Measurements from ENCODE around the gene TENT5C. TPM values are rescaled to one million over a fixed set of nuclear protein-coding genes. Genes with fewer than 3 reads are reported as not detected.
A peak's percentile ranks its signal among the peaks of the same experiment; 100 is the strongest.

TENT5C gene
- total RNA-seq, 1 experiment from 2014 or later = 0.36 TPM

DNA sequence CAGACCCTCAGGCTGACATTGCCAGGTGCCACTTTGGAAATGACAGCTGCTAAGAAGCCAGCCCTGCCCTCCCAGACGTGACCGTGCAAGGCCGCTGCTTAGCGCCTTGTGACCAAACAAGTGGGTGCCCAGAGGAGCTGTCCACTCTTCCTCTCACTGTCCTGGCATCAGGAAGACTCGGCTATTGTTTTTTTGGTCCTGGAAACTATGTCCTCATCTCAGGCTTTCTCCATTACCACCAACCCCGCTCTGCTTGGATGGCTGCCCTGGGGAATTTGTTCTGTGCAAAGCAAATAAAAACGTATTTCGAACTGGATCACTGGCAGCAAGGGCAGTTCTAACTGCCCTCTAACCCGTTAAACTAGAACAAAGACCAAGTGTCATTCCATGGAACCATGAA lies 13.7 kb upstream of the TENT5C start:
- DNase-seq (ENCODE audit: low read depth) = no peak

DNA sequence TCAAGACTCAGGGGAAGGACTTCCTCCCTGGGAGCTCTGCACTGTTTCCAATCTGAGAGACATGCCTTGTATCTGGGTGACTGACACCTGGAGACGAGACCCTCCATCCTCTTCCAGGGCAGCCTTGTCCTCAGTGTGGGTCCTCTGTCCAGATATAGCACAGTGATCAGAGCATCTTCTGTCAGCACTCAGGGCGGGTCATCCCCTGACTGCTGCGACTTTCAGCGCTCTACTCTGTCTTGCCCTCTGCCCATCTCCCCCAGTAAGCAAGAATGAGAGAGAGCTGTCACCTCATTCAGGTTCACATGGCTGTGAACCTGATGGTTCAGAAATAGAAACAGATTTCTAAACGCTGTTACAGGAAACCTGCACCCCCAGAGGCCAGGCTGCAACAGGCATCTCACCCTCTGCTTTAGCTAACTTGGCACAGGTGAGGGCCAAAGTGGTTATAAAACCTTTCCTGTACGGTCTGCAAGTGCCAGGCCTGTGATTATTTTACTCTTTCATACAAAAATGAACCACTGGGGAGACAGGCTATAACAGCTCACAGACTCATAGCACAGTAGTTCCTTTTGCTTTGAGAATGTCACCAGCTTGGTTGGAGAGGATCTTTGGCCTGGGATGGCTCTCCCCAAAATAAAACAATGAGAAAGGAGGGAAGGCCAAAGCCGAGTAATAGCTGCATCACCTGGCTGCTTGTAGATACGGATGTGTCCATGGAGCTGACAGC lies 11.4 kb upstream of the TENT5C start:
- DNase-seq (ENCODE audit: low read depth) = no peak

DNA sequence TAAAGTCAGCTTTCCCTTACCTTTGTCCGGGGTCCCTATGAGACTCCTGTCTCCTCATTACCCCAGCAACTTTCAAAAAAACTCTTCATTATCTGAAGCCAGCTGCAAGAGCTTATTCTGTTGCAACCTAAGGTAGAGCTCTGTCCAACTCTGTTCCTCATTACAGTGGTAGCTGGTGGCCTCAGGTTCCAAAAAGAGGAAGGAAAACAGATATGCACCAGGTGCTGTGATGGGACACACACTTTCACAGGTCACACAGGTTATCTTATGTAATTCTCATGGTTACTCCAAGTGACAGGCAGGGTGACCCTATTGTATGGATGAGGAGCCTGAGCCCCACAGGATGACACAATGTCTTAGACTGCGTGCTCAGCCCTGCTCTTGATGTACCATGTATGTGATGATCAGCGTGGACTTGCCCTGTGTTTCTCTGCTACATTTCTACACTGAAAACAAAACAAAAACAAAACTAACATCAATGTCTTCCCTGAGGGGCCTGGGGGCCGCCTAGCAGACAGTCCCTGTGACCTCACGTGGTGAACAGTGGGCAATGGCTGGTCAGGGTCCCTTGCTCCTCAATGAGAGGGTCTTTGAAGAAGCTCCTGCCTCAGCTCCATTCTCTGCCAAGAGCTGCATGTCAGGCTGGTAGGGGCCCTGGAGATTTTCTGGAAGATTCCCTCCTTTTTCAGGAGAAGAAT lies 9.7 kb upstream of the TENT5C start:
- no peak for DNase-seq (ENCODE audit: low read depth)

DNA sequence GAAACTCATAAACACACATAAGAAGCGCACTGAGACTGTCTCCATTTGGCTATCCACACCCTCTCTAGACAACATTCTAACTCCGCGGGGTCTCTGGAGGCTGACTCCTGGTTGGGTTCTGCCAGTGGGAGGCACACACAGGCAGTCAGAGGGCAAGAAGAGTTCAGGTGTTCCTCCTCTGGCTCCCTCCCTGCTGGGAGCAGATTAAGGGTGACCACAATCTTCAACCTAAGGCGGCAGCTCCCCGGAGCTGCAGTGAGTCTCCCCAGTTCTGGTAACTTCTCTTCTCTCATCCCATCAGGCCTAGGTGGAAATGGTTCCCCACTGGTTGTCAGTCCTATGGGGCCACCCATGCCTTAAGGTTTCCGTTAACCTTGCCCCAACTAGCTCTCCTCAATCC lies 7.4 kb upstream of the TENT5C start:
- DNase-seq (ENCODE audit: low read depth) = no peak

DNA sequence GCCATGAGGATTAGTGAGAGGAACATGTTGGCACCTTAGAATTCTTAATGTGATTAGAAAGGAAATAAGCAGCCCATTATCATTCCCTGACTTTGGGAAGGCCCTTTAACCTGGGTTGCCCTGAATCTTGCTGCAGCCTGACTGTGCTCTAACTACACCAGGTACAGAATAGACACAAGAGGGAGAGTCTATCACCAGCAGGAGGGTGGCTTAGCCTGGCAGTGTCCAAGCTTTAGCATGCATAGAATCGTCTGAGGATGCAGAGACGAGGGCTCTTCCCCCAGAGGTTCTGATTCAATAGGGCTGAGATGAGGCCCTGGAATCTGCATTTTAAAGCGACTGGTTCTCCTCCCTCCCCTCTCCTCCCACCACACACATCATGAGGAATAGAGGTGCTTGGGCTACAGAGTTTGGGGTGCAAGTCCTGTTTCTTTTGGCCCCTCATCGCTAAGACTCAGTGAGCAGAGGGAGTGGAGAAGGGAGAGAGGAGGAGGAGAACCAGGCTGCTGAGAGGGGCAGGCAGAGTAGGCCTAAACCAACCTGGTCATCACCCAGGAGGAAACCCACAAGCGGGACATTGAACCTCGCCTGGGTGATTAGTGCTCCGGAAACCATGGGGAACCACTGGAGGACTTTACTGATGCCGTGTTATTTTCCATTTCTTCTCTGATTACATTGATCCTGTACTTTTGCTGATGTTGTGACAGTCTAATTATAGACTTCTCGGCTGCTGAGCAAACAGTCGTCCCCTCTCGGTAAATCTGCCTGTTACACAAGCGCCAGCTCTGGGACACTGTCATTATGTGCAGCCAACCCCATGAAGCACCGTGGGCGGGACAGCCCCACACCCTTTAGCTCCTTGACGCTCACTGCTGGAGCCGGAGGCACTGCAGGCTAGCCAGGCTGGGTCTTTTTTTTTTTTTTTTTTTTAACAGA lies 6.3 kb upstream of the TENT5C start:
- no peak for DNase-seq (ENCODE audit: low read depth)

DNA sequence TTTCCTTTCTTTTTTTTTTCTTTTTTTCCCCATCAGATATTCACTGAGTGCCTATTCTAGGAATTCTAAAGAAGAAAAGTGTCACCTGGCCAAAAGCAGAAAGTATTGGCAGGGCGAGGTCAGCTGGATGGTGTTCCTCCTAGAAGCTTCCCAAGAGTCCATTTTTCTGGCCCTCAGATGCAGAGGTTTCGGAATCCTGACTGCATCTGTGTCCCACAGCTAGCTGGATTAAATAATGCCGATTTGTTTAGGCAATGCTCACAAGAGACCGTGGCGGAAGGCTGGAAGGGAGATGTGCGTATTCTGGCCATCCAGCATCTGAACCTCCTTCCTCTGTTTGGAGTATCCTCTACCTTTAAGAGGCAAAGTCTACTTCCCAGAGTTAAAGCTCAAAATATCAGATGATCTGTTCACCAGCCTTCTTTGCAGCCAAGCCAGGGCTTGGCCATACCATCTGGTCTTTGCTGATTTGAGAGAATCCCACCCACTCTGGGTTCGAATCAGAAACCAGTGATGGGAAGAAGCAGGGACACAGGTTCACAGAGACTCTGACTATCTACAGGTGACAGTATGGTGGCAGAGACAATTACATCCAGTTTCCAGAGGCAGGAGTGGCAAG lies 5.4 kb upstream of the TENT5C start:
- no peak for DNase-seq (ENCODE audit: low read depth)

DNA sequence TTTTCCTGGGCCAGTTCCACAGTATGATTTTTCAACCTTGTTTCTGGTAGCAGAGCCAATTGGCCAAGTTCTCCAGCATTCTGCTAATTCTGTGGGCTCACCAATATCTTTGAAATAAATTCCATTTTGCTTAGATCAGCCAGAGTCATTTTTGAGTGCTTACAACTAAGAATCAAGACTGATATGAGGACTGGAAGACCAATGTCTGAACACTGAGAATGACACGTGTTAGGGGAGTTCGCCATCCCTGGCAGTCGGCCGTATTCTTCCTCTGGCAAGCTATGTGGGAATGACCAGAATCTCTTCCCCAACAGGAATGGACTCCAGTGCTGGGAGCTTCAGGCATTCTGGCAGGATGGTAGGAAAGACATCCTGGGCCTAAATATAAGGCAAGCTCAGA lies 4.9 kb upstream of the TENT5C start:
- no peak for DNase-seq (ENCODE audit: low read depth)

DNA sequence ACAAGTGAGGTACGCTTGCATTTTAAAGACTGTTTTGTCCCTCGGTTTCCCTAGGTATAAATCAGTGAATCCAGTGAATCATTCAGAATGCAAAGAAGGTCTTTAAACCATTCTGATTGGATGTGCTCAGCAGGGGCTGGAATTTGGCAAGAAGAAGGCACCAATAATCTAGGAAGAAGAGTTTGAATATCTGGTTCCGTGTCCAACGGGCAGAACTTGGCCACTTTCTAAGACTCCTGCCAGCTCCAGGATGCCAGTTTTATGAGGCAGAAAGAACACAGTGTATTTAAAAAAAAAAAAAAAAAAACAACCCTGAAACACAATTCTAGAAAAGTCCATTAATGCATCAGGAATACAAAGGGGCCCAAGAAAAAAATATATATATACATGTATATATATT lies 3.0 kb upstream of the TENT5C start:
- no peak for DNase-seq (ENCODE audit: low read depth)

DNA sequence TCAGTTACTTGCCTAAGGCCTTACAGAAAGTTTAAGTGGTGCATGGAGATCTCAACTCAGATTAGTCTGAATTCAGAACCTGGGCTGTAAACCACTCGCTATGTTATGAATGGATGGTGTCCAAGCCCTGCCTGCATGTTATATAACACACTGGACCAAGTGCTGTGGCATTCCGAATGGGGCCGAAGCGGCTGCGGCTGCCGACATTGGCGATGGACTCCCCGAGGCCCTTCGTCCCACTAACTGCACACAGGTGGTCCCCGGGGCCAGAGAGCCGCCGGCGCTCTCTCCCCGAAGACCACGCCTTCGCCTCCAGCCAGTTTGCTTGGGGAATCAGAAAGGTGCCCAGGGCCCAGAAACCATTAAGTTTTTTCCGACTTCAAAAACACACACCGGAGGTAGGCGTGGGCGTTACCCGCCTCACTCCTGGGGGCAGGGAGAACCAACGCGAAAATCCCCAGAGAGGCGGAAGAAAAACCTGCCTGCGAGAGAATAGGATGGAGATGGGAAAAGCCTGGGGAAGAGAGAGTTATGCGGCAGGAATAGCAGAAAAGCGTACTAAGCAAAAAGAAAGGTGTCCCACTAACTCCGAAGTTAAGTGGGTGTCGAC lies 579 bp upstream of the TENT5C start:
- DNase-seq (ENCODE audit: low read depth) = peak; percentile 73

DNA sequence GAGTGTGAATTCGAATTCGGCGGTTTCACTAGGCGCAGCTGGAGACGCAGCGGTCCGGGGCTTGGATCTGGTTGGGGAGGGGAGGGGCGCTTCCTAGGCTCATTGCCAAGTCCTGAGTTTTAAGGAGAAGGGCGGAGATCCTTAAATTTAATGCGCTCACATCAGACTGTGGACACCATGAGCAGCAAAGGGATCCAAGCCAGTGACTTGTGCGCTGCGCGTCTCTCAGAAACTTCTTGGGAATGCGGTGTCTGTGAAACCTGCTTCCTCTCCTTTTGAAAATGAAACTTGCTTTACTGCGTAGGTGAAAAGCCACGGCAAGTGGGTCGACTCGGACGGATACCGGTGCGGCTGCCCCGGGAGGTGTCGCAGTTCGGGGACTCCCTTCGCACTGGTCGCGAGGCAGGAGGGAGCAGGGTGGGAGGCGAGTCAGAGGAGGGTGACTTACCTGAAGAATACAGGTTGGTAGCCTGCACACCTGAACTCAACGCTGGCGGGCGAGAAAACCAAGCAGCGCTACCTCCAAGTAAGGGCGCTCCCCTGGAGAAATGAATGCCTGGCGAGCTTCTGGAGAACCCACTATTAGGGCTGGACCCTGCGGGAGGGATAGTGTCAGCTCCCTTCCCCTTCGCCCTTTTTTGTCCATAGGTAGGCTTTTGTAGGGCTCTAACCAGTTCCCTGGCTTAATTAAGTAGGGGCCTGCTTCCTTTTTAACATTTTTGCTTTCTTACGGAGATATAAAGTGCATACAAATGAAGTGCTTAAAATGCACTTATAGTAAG lies 992 bp downstream of the TENT5C start:
- DNase-seq (ENCODE audit: low read depth) = peak; percentile 26

DNA sequence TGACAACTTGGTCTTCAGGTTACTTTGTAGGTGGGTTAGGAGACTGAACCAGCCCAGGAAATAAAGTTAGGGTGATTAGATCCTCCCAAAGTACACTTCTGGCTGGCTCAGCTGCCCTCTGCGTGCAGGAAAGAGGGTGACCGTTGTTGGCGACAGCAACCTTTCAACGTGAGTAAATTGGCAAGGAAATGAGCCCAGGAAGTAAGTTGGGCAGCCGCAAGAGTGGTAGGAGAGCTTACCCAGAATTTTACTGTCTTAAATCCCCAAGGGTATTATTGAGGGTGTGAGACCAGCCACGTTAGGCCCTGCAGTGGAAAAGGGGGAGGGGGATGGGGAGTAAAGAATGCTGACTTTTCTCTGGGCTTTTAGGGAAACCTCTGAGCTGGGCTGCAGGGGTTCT lies 1.6 kb downstream of the TENT5C start:
- DNase-seq (ENCODE audit: low read depth) = peak; percentile 35

DNA sequence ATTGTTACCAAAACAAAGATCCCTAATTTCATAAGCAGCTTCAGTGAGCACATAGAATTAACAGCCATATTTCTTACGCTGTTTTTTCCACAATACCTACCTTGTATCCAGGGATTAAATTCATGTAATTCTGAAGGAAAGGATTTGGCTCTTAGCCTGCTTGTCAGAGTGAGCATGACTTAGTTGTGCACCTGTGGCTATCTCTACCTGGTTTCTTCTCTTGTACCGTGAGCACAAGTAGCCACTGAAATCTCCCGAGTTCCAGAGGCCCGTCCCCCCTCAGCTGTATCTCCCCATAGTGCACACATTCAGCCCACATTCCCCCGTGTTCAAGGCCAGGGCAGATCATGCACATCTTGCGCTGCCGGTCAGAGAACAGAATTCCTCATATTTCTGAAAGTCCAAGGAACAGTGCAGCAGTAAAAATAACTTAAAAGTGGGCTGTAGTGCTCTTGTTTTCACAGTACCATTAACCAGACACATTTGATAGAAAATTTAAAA lies 2.3 kb downstream of the TENT5C start:
- no peak for DNase-seq (ENCODE audit: low read depth)

DNA sequence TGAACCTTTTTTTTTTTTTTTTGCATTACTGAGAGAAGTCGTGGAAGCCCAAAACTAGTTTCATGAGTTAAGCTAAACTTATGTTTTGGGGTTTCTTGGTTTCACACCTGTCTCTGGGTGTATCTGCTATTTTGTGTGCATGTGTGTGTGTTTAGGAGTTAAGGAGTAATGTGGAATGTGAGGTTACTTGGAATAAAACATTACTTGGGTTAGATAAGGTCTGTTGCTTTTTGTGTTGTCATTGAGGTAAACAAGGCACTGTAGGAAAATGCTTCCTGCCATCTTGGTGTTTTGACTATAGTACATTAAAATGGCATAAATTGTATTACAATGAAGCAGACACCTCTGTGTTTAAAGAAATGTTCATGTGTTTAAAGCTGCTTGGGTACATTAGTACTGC lies 2.9 kb downstream of the TENT5C start:
- DNase-seq (ENCODE audit: low read depth) = no peak

DNA sequence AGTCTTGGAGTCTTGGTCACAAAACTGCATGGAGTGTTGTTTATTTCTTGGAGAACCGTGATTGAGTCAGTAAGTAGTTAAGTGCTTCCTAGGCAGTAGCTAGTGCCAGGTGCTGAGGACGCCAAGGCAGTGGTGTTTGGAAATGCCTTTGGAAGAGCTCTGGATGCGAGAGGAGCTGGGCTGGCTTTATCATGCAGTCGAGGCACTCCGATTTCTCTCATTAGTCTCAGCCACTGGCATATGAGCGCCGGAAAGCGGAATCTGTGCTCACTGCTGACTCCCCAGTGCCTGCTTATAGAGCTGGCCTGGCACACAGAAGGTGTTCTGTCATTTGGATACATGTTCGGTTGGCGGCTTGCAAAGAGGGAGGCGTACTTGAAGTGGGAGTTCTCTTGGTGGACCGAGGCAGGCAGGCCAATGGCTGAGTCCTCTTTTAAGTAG lies 3.6 kb downstream of the TENT5C start:
- DNase-seq (ENCODE audit: low read depth) = no peak

DNA sequence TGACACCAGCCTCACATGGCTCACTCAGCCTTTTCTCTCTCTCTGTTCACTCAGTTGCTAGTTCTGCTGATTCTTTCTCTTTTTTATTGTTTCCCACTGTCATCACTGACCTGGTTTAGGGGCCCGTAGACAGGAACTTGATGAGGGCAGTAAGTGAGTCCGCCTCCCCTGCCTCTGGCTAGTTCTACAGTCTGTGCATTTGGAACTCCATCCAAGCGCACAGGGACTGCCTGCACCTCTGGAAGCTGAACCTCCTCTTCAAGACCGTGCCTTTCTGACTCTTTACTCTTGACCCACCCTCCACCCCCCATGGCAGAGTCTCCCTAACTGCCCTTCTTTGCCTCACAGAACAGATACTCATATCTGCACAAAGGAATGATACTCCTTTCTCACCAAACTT lies 4.2 kb downstream of the TENT5C start:
- DNase-seq (ENCODE audit: low read depth) = no peak

DNA sequence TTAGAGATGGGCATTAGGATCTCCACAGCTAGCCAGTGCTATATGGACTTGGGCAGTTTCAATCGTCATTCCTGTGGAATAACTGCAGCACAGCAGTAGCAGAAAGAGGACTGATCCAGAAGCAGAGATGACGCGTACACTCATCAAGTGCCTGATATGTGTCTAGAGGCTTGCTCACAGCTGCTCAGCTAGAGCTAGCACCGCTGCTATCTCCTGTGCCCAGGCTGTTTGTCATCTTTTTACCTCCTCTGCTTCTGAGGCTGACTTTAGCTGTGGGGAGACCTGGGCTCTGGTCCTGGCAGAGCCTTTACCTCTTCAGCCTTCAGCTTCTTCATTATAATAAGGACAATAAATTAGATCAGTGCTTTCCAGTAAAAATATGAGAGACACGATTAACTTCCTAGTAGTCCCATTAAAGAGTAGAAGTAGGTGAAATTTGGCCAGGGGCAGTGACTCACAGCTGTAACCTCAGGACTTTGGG lies 5.3 kb downstream of the TENT5C start:
- DNase-seq (ENCODE audit: low read depth) = no peak

DNA sequence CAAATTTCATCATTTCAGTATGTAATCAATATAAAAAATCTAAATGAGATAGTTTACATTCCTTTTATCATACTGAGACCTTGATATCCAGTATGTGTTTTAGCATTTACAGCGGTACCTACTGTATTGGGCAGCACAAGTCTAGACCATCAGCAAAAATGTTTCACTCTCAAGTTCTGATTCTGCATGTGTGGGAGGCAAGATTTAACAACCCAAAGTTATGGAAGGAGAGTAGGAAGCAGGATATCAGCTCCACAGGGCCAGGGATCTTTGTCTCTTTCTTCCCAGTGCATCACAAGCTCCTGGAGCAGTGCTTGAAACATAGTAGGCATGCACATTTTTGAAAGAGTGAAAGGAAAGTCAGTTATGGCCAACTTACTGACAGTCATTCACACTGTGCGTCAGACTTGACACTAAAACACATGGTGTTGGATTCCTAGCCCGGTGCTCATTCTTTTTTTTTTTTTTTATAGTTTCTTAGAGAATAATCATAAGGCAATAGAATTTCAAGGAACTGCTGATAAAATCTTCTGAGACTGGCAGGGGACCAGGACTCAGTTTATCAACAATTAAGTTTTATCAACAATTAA lies 6.1 kb downstream of the TENT5C start:
- DNase-seq (ENCODE audit: low read depth) = no peak

DNA sequence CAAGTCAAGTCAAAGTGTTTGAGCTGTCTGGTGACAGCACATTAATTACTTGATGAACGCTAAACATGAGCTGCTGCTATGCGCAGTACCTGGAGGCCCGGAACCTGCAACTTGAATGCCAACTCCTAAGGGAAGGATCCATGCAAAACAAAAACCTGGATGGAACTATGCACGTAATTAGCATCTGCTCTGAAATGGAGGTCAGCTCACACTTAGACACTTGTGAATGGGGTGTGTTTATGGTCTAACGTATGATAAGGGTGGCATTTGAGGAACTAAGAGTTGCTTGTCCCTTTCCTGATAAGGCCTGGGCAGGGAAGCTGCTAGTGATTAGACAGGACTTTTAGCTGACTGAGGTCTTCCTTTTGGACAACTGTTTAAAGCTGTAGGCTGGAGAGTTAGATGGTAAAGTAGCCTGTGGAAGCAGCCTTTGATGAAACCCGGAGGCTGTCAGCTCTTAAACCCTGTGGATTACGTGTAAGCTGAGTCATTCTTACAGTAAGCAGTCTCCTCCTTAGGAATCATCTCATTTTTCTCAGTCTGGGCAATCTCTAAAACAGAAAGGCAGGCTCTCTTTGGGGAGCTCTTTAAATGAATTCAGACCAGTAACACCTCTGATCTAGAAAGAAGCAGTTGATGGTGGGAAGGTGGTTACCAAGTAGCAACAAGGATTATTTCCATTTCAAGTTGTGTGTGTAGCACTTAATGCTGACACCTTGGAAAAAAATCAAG lies 6.8 kb downstream of the TENT5C start:
- peak; percentile 78 for DNase-seq (ENCODE audit: low read depth)

DNA sequence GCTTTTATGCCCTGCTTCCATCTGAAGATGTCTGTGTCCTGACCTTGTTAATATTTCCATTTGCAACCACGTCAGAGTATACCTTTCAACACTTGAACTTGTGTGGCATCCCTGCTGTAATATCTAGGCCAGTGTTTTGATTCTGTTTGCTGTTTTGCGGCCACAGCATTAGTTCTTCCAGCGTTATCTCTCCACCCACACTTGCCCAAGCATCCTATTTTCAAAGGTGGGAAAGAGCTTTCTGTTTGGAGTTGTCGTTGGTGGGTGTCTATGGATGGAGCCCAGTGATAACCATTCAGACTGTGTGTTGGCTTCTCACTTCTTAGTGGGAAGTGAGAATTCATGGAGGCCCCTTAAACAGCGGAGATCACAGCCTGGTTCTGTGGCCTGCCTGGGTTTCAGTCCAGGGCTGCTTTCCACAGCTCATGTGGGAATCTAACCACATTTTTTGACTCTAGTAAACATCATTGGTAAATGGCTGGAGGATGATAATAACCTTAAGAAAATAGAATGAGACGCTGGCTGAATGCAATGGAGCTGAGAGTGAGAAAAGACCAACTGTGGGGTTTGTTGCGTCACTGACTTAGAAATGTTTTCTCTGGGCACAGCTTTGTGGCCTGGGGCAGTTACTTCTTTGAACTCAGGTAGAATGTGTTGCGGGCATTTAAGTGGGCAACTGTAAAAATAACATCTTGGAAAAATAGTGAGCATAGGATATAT lies 7.6 kb downstream of the TENT5C start:
- peak; percentile 21 for DNase-seq (ENCODE audit: low read depth)

Measured in RPMI7951 (cell line).